HG03565 (cell line): ENCODE data around the gene RBBP4.
"Not testable (repeated sequence)": the region's sequence is repeated elsewhere in the genome, so short reads cannot be mapped to it uniquely, and the experiment has no call there.

Experiments used
- ATAC-seq: cut with Tn5 transposase; IDR thresholded peaks from one replicate; pipeline ENCODE4 v1.9.1; 2021; ENCODE audit warnings: mild to moderate bottlenecking, moderate library complexity; ENCODE audit not compliant: unreplicated experiment

RBBP4 gene

GRCh38 chr1:32636914-32637645 is 13.9 kb upstream of the RBBP4 start:
- ATAC-seq = no peak

- ATAC-seq = no peak
Measured at GRCh38 chr1:32639489-32640075, 11.4 kb upstream of the RBBP4 start.

- ATAC-seq = not testable (repeated sequence)
Measured at GRCh38 chr1:32642292-32642827, 8.6 kb upstream of the RBBP4 start.

GRCh38 chr1:32644426-32644825 is 6.6 kb upstream of the RBBP4 start:
- no peak for ATAC-seq

- no peak for ATAC-seq
Measured at GRCh38 chr1:32647308-32648134, 3.5 kb upstream of the RBBP4 start.

GRCh38 chr1:32650248-32650751 is 708 bp upstream of the RBBP4 start, which contains the start of gene ZBTB8OS:
TSS of gene ZBTB8OS (minus strand) at chr1:32650550. CDS start at chr1:32650529, 21 bp downstream.
- ATAC-seq = peak; percentile 51

- no peak for ATAC-seq
Measured at GRCh38 chr1:32651461-32652073, 559 bp downstream of the RBBP4 start.

- no peak for ATAC-seq
Measured at GRCh38 chr1:32652244-32652962, 1.4 kb downstream of the RBBP4 start.

GRCh38 chr1:32659581-32659980 is 8.6 kb downstream of the RBBP4 start:
- ATAC-seq = no peak

- ATAC-seq = no peak
Measured at GRCh38 chr1:32665915-32666314, 14.9 kb downstream of the RBBP4 start.

- no peak for ATAC-seq
Measured at GRCh38 chr1:32666901-32667566, 16.0 kb downstream of the RBBP4 start.

- not testable (repeated sequence) for ATAC-seq
Measured at GRCh38 chr1:32668716-32669115, 17.7 kb downstream of the RBBP4 start.

- ATAC-seq = no peak
Measured at GRCh38 chr1:32676945-32677344, 25.9 kb downstream of the RBBP4 start.

- ATAC-seq = not testable (repeated sequence)
Measured at GRCh38 chr1:32679993-32680392, 29.0 kb downstream of the RBBP4 start.

GRCh38 chr1:32680642-32681041 is 29.6 kb downstream of the RBBP4 start:
- ATAC-seq = no peak

- no peak for ATAC-seq
Measured at GRCh38 chr1:32681509-32681908, 30.5 kb downstream of the RBBP4 start.

GRCh38 chr1:32681999-32682398 is 31.0 kb downstream of the RBBP4 start:
- no peak for ATAC-seq

GRCh38 chr1:32683397-32683796 is 32.4 kb downstream of the RBBP4 start:
- ATAC-seq = no peak

- no peak for ATAC-seq
Measured at GRCh38 chr1:32684167-32684811, 33.3 kb downstream of the RBBP4 start.
